AG04450 (cell line): ENCODE data around the gene EPB41L5. TPM values are rescaled to one million over a fixed set of nuclear protein-coding genes. Genes with fewer than 3 reads are reported as not detected.
"Not testable (repeated sequence)": the region's sequence is repeated elsewhere in the genome, so short reads cannot be mapped to it uniquely, and the experiment has no call there.

Experiments used
- CTCF ChIA-PET: fragments of 300-600, 350-600 bp; formaldehyde crosslinking; extraction: SDS; loops from one replicate; lab custom pipeline; 2022; ENCODE audit warnings: antibody characterized with exemption, inconsistent platforms; lab: Charles Lee
- POLR2A ChIA-PET: fragments of 350-600 bp; formaldehyde crosslinking; extraction: SDS; loops from one replicate; lab custom pipeline; 2021; ENCODE audit warnings: antibody characterized with exemption, inconsistent platforms; lab: Yijun Ruan, JAX
- DNase-seq: peaks from one replicate; pipeline ENCODE4 v3.0.0-alpha.2; 2011; ENCODE audit warnings: low read depth, low spot score
- H3K27ac ChIP-seq: one replicate; pipeline ENCODE4 v1.5.1; 2012; ENCODE audit warnings: low read depth, low read length, control low read depth
- H3K27me3 ChIP-seq: one replicate; pipeline ENCODE4 v1.6.0; 2012; ENCODE audit warnings: low read length; ENCODE audit not compliant: control insufficient read depth, insufficient read depth
- H3K4me3 ChIP-seq: 2 replicates; pipeline ENCODE4 v1.5.1; 2011; ENCODE audit warnings: mild to moderate bottlenecking, low read depth, low read length, control low read depth
- H3K9me3 ChIP-seq: 2 replicates; pipeline ENCODE4 v1.5.1; 2012; ENCODE audit warnings: low read length; ENCODE audit not compliant: control insufficient read depth, insufficient read depth
- CTCF ChIP-seq: IDR thresholded peaks from 2 replicates; pipeline ENCODE4 v1.5.1; 2011; ENCODE audit warnings: low read depth, low read length, control low read depth, inconsistent platforms
- polyA plus RNA-seq: library from polyadenylated mRNA; depleted of rRNA; stranded (reverse); fragments of >200 nt; gene quantifications from 2 replicates; pipeline ENCODE4 v1.2.3, GENCODE V29; 2011

EPB41L5 gene
- polyA plus RNA-seq, 1 experiment: 17.1 TPM

GRCh38 chr2:120016800-120017199, 3.9 kb downstream of the EPB41L5 start:
- TF ChIP-seq CTCF: no peak
- Histone ChIP-seq H3K4me3 (no peak overlapping the region), H3K27me3 (no peaks in the 10 kb centered on the region), H3K9me3 (no peaks in the 10 kb centered on the region; the same call in 1 of the 2 replicates), H3K27ac (no peak overlapping the region)
- DNase-seq: no peak
- CTCF ChIA-PET: interaction anchor here (1.4 kb wide), 1 partner anchor 10 kb away, joined by 3 read pairs; no protein-coding TSS in a partner anchor
- POLR2A ChIA-PET: no interaction called here

- Histone ChIP-seq H3K27ac (no peak overlapping the region), H3K4me3 (no peak overlapping the region), H3K9me3 (no peaks in the 10 kb centered on the region; the same call in 1 of the 2 replicates), H3K27me3 (no peaks in the 10 kb centered on the region)
- no peak for TF ChIP-seq CTCF
- DNase-seq: no peak
- ChIA-PET POLR2A (interaction anchor here (0.7 kb wide), 1 partner anchor 304 kb away, joined by 3 read pairs; no protein-coding TSS in a partner anchor), CTCF (interaction anchor here (1.4 kb wide), 1 partner anchor 9 kb away, joined by 3 read pairs; no protein-coding TSS in a partner anchor)
Observed at GRCh38 chr2:120017201-120017600, 4.3 kb downstream of the EPB41L5 start.

GRCh38 chr2:120018549-120018948, 5.7 kb downstream of the EPB41L5 start:
- Histone ChIP-seq H3K27me3 (no peaks in the 10 kb centered on the region), H3K27ac (no peak overlapping the region), H3K4me3 (no peak overlapping the region), H3K9me3 (no peaks in the 10 kb centered on the region; the same call in 1 of the 2 replicates)
- POLR2A ChIA-PET: no interaction called here
- DNase-seq: no peak
- no peak for TF ChIP-seq CTCF
- CTCF ChIA-PET: no interaction called here

- H3K27ac ChIP-seq: no peak overlapping the region
- POLR2A ChIA-PET: no interaction called here
Observed at GRCh38 chr2:120020554-120020953, 7.7 kb downstream of the EPB41L5 start.

GRCh38 chr2:120022505-120022904, 9.6 kb downstream of the EPB41L5 start:
- H3K9me3 ChIP-seq, H3K27ac ChIP-seq, POLR2A ChIA-PET, H3K4me3 ChIP-seq, DNase-seq, H3K27me3 ChIP-seq: not testable (repeated sequence)
- CTCF ChIA-PET: interaction anchor here (1.2 kb wide), 1 partner anchor 9 kb away, joined by 3 read pairs; the partner anchor contains the start of gene EPB41L5

More at GRCh38 chr2:120020554-120020953, 7.7 kb downstream of the EPB41L5 start:
- no peak for TF ChIP-seq CTCF
- Histone ChIP-seq H3K4me3 (no peak overlapping the region), H3K9me3 (peaks cover 4% of the 10 kb centered on the region; the same call in 1 of the 2 replicates), H3K27me3 (no peaks in the 10 kb centered on the region)
- CTCF ChIA-PET: interaction anchor here (0.6 kb wide), 1 partner anchor 20 kb away, joined by 3 read pairs; no protein-coding TSS in a partner anchor
- no peak for DNase-seq
